ENCODE measurements around the gene ORC4. TPM values are rescaled to one million over a fixed set of nuclear protein-coding genes. Genes with fewer than 3 reads are reported as not detected.
A peak's percentile ranks its signal among the peaks of the same experiment; 100 is the strongest.

The ORC4 gene
- total RNA-seq, 1 donor from 2014 or later: 79.6 TPM

- Histone ChIP-seq H3K36me3 (peaks cover 0 to 26% of the 10 kb centered on the region in 2 donors), H3K27me3 (no peaks in the 10 kb centered on the region), H3K9me3 (peaks cover 0 to 5% of the 10 kb centered on the region in 2 donors), H3K4me3 (no peak overlapping the region), H3K27ac (no peak overlapping the region), H3K4me1 (no peaks in the 10 kb centered on the region)
- no peak for DNase-seq (ENCODE audit: low spot score in 2 of 2)
- intact Hi-C loops (cut with DNase I): no loop called here
- TF ChIP-seq CTCF (IDR thresholded peaks at IDR 0.05): no peak
Observed at GRCh38 chr2:147968571-147968970, 52.0 kb downstream of the ORC4 start.

- intact Hi-C loops (cut with DNase I): no loop called here
Observed at GRCh38 chr2:147952118-147952517, 68.4 kb downstream of the ORC4 start.

GRCh38 chr2:147945660-147946059 lies 74.9 kb downstream of the ORC4 start:
- H3K9me3 ChIP-seq: no peaks in the 10 kb centered on the region
- H3K27me3 ChIP-seq: no peaks in the 10 kb centered on the region
- H3K27ac ChIP-seq: no peak overlapping the region
- no peak for TF ChIP-seq CTCF (IDR thresholded peaks at IDR 0.05)
- no peaks in the 10 kb centered on the region for H3K4me1 ChIP-seq
- H3K36me3 ChIP-seq: peaks cover 4 to 31% of the 10 kb centered on the region in 2 donors
- no peak overlapping the region for H3K4me3 ChIP-seq
- DNase-seq (ENCODE audit: low spot score in 2 of 2): no peak
- intact Hi-C loops (cut with DNase I): no loop called here

More at GRCh38 chr2:147952118-147952517, 68.4 kb downstream of the ORC4 start:
- Histone ChIP-seq H3K4me1 (no peaks in the 10 kb centered on the region), H3K27ac (no peak overlapping the region), H3K36me3 (peaks cover 15 to 32% of the 10 kb centered on the region in 2 donors), H3K4me3 (no peak overlapping the region), H3K27me3 (no peaks in the 10 kb centered on the region), H3K9me3 (no peaks in the 10 kb centered on the region)
- no peak for TF ChIP-seq CTCF (IDR thresholded peaks at IDR 0.05)
- no peak for DNase-seq (ENCODE audit: low spot score in 2 of 2)

- Histone ChIP-seq H3K27ac (no peak overlapping the region), H3K4me3 (no peak overlapping the region), H3K4me1 (no peaks in the 10 kb centered on the region), H3K9me3 (no peaks in the 10 kb centered on the region), H3K27me3 (no peaks in the 10 kb centered on the region), H3K36me3 (peaks cover 18 to 33% of the 10 kb centered on the region in 2 donors)
- intact Hi-C loops (cut with DNase I): loop anchor here (2.0 kb wide), 1 partner anchor 1051 kb away; no protein-coding TSS in a partner anchor
- TF ChIP-seq CTCF (IDR thresholded peaks at IDR 0.05): no peak
- DNase-seq (ENCODE audit: low spot score in 2 of 2): no peak
Observed at GRCh38 chr2:147939313-147939712, 81.2 kb downstream of the ORC4 start.

- Histone ChIP-seq H3K27me3 (no peaks in the 10 kb centered on the region), H3K9me3 (no peaks in the 10 kb centered on the region), H3K27ac (no peak overlapping the region), H3K36me3 (peaks cover 22 to 36% of the 10 kb centered on the region in 2 donors), H3K4me3 (no peak overlapping the region), H3K4me1 (no peaks in the 10 kb centered on the region)
- intact Hi-C loops (cut with DNase I): loop anchor here (2.0 kb wide), 2 partner anchors 571 to 1053 kb away; no protein-coding TSS in a partner anchor
- no peak for DNase-seq (ENCODE audit: low spot score in 2 of 2)
- TF ChIP-seq CTCF (IDR thresholded peaks at IDR 0.05): peak; percentile 46 to 86 (median 80)
Observed at GRCh38 chr2:147937744-147938349, 82.7 kb downstream of the ORC4 start.
